HepG2 (cell line): ENCODE results near the gene SKIL. TPM values are rescaled to one million over a fixed set of nuclear protein-coding genes. Genes with fewer than 3 reads are reported as not detected.

Source experiments
- ATAC-seq: fragments of 200-7000 bp; cut with Tn5 transposase; 3 replicates; pipeline ENCODE4 v1.9.1; 2020; ENCODE audit warnings: mild to moderate bottlenecking, moderate library complexity
- BruUV-seq: library from RNA; stranded (reverse); fragments of 400-500 nt; replicated peaks from 2 replicates; lab custom pipeline; 2021; lab: Mats Ljungman, UMichigan
- CTCF ChIA-PET: fragments of 300-600 bp; formaldehyde crosslinking; extraction: SDS; loops from one replicate; lab custom pipeline; 2021; ENCODE audit warnings: low total read pairs, inconsistent platforms, low intra/inter-chr PET ratio; lab: Yijun Ruan, JAX
- POLR2A ChIA-PET: fragments of 350-600 bp; sonication (Branson Sonifier 250); formaldehyde crosslinking; loops from one replicate; lab custom pipeline; 2020; ENCODE audit warnings: antibody characterized with exemption, inconsistent platforms; lab: Yijun Ruan, JAX
- DNase-seq: peaks from one replicate; pipeline ENCODE4 v3.0.0-alpha.2; 2015; ENCODE audit warnings: low spot score
- FAIRE-seq: peaks from 3 replicates; lab custom pipeline; 2011; peaks lifted over from hg19 to GRCh38; lab: Jason Lieb, UNC
- H2AFZ ChIP-seq: one replicate; pipeline ENCODE4 v1.6.1; 2011; ENCODE audit warnings: low read length, inconsistent platforms
- H3K27ac ChIP-seq: fragments of 300-600 bp; 3 replicates; pipeline ENCODE4 v1.8.0; 2011; ENCODE audit warnings: mixed run types, mild to moderate bottlenecking, mixed read lengths, low read length, inconsistent platforms; ENCODE audit not compliant: insufficient read depth; ENCODE audit errors: extremely low read length
- H3K27me3 ChIP-seq, 2 experiments: fragments of 200-600 bp in 1 of 2; 2 replicates in 1 of 2; 3 replicates in 1 of 2; pipeline versions ENCODE4 v1.6.0 to v1.8.0; 2011; ENCODE audit warnings: low read length in 2 of 2, mild to moderate bottlenecking in 2 of 2, moderate library complexity in 2 of 2, inconsistent platforms in 1 of 2; ENCODE audit not compliant: insufficient read depth in 2 of 2, control insufficient read depth in 1 of 2
- H3K36me3 ChIP-seq, 2 experiments: fragments of 200-600 bp in 1 of 2; replicated peaks in 1 of 2; 2 replicates in 1 of 2; 3 replicates in 1 of 2; pipeline versions ENCODE4 v1.5.1 to v1.8.0; 2011; ENCODE audit warnings: low read length in 2 of 2, inconsistent platforms in 1 of 2; ENCODE audit not compliant: insufficient read depth in 2 of 2, control insufficient read depth in 1 of 2
- H3K4me1 ChIP-seq: 2 replicates; pipeline ENCODE4 v1.5.1; 2012; ENCODE audit warnings: low read length, inconsistent platforms; ENCODE audit not compliant: insufficient read depth
- H3K4me2 ChIP-seq: 2 replicates; pipeline ENCODE4 v1.6.0; 2011; ENCODE audit warnings: low read depth, low read length, inconsistent platforms
- H3K4me3 ChIP-seq, 3 experiments: fragments of 200-600 bp in 1 of 3; sonication (generic), shearing (Covaris generic) in 1 of 3; replicated peaks in 1 of 3; 2 replicates each; pipeline ENCODE4 v1.5.1; 2011 to 2016; ENCODE audit warnings: low read length in 3 of 3, inconsistent platforms in 2 of 3, low read depth in 2 of 3, mild to moderate bottlenecking in 2 of 3, control low read depth in 1 of 3, mixed read lengths in 1 of 3; ENCODE audit not compliant: insufficient read depth in 1 of 3
- H3K79me2 ChIP-seq: one replicate; pipeline ENCODE4 v1.6.1; 2011; ENCODE audit warnings: low read length, inconsistent platforms; ENCODE audit not compliant: insufficient read depth
- H3K9ac ChIP-seq: 2 replicates; pipeline ENCODE4 v1.6.0; 2011; ENCODE audit warnings: mild to moderate bottlenecking, low read depth, low read length, inconsistent platforms; ENCODE audit not compliant: insufficient read depth
- H3K9me3 ChIP-seq: 2 replicates; pipeline ENCODE4 v1.5.1; 2012; ENCODE audit warnings: mild to moderate bottlenecking, low read length
- H4K20me1 ChIP-seq: 2 replicates; pipeline ENCODE4 v1.6.0; 2011; ENCODE audit warnings: inconsistent platforms, mild to moderate bottlenecking, low read length, moderate library complexity; ENCODE audit not compliant: insufficient read depth
- ATF5 ChIP-seq: sonication (generic); formaldehyde crosslinking; IDR thresholded peaks from 2 replicates; pipeline ENCODE4 v1.4.0; 2020; ENCODE audit warnings: mild to moderate bottlenecking, low read depth, missing genetic modification reagents
- FOXK1 ChIP-seq: sonication (generic); formaldehyde crosslinking; IDR thresholded peaks from 2 replicates; pipeline ENCODE4 v1.4.0; 2020; ENCODE audit warnings: low read depth, missing genetic modification reagents, borderline replicate concordance
- FOXM1 ChIP-seq: sonication (generic); formaldehyde crosslinking; IDR thresholded peaks from 2 replicates; pipeline ENCODE4 v1.5.0; 2020; ENCODE audit warnings: missing genetic modification reagents
- HNF4A ChIP-seq: sonication (generic); formaldehyde crosslinking; IDR thresholded peaks from 2 replicates; pipeline ENCODE4 v1.4.0; 2020; ENCODE audit warnings: missing genetic modification reagents
- HOXD1 ChIP-seq: sonication (generic); formaldehyde crosslinking; IDR thresholded peaks from 2 replicates; pipeline ENCODE4 v1.5.0; 2020; ENCODE audit warnings: missing genetic modification reagents
- JDP2 ChIP-seq: sonication (generic); formaldehyde crosslinking; IDR thresholded peaks from 2 replicates; pipeline ENCODE4 v1.8.1; 2022; ENCODE audit warnings: missing genetic modification reagents, borderline replicate concordance
- KDM1A ChIP-seq: IDR thresholded peaks from 2 replicates; pipeline ENCODE4 v1.6.1; 2016; ENCODE audit warnings: missing compliant biosample characterization
- MAFF ChIP-seq: IDR thresholded peaks from 2 replicates; pipeline ENCODE4 v1.6.1; 2011; ENCODE audit warnings: low read depth, low read length, improper control_type of control experiment
- PCBP1 ChIP-seq: fragments of 200-400 bp; formaldehyde crosslinking; IDR thresholded peaks from 2 replicates; pipeline ENCODE4 v1.6.1; 2017; ENCODE audit warnings: mild to moderate bottlenecking, low read depth, low read length, borderline replicate concordance
- RFXAP ChIP-seq: sonication (generic); formaldehyde crosslinking; IDR thresholded peaks from 2 replicates; pipeline ENCODE4 v1.4.0; 2020; ENCODE audit warnings: missing genetic modification reagents, borderline replicate concordance
- RXRA ChIP-seq: sonication (generic); formaldehyde crosslinking; IDR thresholded peaks from 2 replicates; pipeline ENCODE4 v1.5.1; 2020; ENCODE audit warnings: missing genetic modification reagents
- SAP130 ChIP-seq: IDR thresholded peaks from 2 replicates; pipeline ENCODE4 v1.6.1; 2016; ENCODE audit warnings: low read depth
- SSRP1 ChIP-seq: IDR thresholded peaks from 2 replicates; pipeline ENCODE4 v1.6.1; 2016; ENCODE audit warnings: control low read depth
- TEAD2 ChIP-seq: sonication (generic); formaldehyde crosslinking; IDR thresholded peaks from 2 replicates; pipeline ENCODE4 v1.9.0; 2021; ENCODE audit warnings: missing genetic modification reagents
- ZNF124 ChIP-seq: sonication (generic); formaldehyde crosslinking; IDR thresholded peaks from 2 replicates; pipeline ENCODE4 v1.4.0; 2020; ENCODE audit warnings: missing genetic modification reagents
- ZNF160 ChIP-seq: sonication (generic); formaldehyde crosslinking; IDR thresholded peaks from 2 replicates; pipeline ENCODE4 v1.8.0; 2022; ENCODE audit warnings: mild to moderate bottlenecking, inconsistent platforms, missing genetic modification reagents
- ZNF343 ChIP-seq: sonication (generic); formaldehyde crosslinking; IDR thresholded peaks from 2 replicates; pipeline ENCODE4 v1.4.0; 2020; ENCODE audit warnings: mild to moderate bottlenecking, missing genetic modification reagents
- ZNF782 ChIP-seq: sonication (generic); formaldehyde crosslinking; IDR thresholded peaks from 2 replicates; pipeline ENCODE4 v1.4.0; 2020; ENCODE audit warnings: missing genetic modification reagents, mild to moderate bottlenecking, borderline replicate concordance
- WGBS: methylation state at CpG from one replicate; pipeline ENCODE4 v1.1.6; 2017; ENCODE audit warnings: low lambda C conversion rate; 5-methylcytosine and 5-hydroxymethylcytosine counted together
- in situ Hi-C: cut with HindIII; loops from 2 replicates; pipeline ENCODE4 v1.10.0; 2017; ENCODE audit warnings: low pct_unique_long_range_greater_than_20kb; ENCODE audit not compliant: extremely low pct_ligation_motif_present
- intact Hi-C: fragments of 100-400 bp; cut with micrococcal nuclease; formaldehyde crosslinking; loops from one replicate; pipeline ENCODE4 v1.10.0; 2022; ENCODE audit not compliant: unreplicated experiment
- polyA plus RNA-seq, 8 experiments: library from polyadenylated mRNA; depleted of rRNA in 3 of 8; stranded (reverse) in 7 of 8; unstranded in 1 of 8; fragments of >200 nt; fragmentation: Illumina TruSeq in 4 of 8; extraction: Trizol in 4 of 8; gene quantifications; 2 replicates each; pipeline versions ENCODE4 v1.2.1 to v1.2.3, GENCODE V29; 2011 to 2016; ENCODE audit warnings: low read depth in 4 of 8, missing spikeins in 1 of 8, mixed read lengths in 1 of 8; ENCODE audit not compliant: insufficient read depth in 1 of 8
- total RNA-seq, 5 experiments: library from RNA; depleted of rRNA; stranded (reverse); fragments of >200 nt; fragmentation: Illumina TruSeq; extraction: Trizol; gene quantifications; 2 replicates each; pipeline ENCODE4 v1.2.3, GENCODE V29; 2016; ENCODE audit warnings: low read depth in 1 of 5
- TF ChIP-seq, protein P1 (sequence below): sonication (generic); formaldehyde crosslinking; IDR thresholded peaks from 2 replicates; pipeline ENCODE4 v1.4.0; 2020; ENCODE audit warnings: missing genetic modification reagents
- TF ChIP-seq, protein P2 (sequence below): sonication (generic); formaldehyde crosslinking; IDR thresholded peaks from 2 replicates; pipeline ENCODE4 v1.4.0; 2020; ENCODE audit warnings: missing genetic modification reagents

SKIL gene
- total and polyA plus RNA-seq, 2 of the 13 experiments (the other 11 are each of a cell fraction or from before 2014, with no cell fraction given), result 5.2 to 20.7 TPM

DNA sequence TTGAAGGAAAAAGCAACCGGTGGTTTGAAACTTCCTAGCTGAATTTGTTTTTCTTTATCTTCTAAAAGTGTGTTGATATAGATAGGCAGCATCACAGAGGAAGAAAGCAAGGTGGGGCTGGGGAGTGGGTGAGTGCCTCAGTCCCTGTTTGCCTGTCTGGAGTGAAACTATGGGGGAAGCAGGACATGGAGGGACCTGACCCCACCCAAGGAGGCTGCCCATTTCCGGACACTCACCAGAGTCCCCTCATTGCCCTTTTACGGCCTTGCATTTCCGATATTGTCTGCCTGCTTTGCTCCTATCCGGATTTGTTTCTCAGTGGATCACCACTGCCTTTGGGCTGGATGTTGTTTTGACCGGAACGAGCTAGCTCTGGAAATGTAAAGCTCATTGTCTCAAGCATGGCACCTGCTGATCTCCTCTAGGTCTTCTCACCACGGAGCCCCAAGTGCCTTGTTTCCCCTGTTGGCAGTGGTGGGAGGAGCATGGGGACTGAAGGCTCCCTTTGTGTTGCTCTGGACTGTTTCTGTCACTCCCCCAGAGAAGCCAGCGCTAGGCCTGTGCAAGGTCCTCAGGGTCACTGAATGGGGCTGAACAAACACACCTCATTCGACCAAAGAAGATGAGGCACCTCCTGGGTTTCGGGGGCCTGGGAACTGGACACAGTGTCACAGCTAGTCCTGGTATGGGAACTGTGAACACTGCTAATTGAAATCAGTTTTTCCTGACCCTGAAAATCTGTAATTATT, 68.2 kb downstream of the SKIL start:
- peaks cover 83% of the 10 kb centered on the region for H3K4me1 ChIP-seq
- intact Hi-C loops, result loop anchor here (5.0 kb wide), 1 partner anchor 442 kb away; no protein-coding TSS in a partner anchor
- DNase-seq (peak; percentile 97), FAIRE-seq (peak; percentile 99), ATAC-seq (peak; percentile 99)
- no peaks in the 10 kb centered on the region for H3K36me3 ChIP-seq
- peak overlapping the region; percentile 95 for H3K4me2 ChIP-seq
- POLR2A ChIA-PET, result interaction anchor here (0.7 to 1.3 kb wide), 6 partner anchors 10 to 444 kb away, joined by 3 to 4 read pairs (median 3); partner anchors contain the start of genes RPL22L1 and SKIL
- TSS peak; percentile 98 for BruUV-seq
- peak overlapping the region; percentile 79 for H3K9ac ChIP-seq
- H3K27ac ChIP-seq, result peak overlapping the region; percentile 94
- no peaks in the 10 kb centered on the region for H3K9me3 ChIP-seq
- CTCF ChIA-PET, result no interaction called here
- WGBS, result under 1% methylated on average over 10 of the region's 11 CpGs
- H4K20me1 ChIP-seq, result no peaks in the 10 kb centered on the region
- peak overlapping the region; percentile 73 for H2AFZ ChIP-seq
- H3K79me2 ChIP-seq, result no peaks in the 10 kb centered on the region
- no peaks in the 10 kb centered on the region for H3K27me3 ChIP-seq
- in situ Hi-C loops, result loop anchor here (10.0 kb wide), 1 partner anchor 389 kb away; no protein-coding TSS in a partner anchor
- peak overlapping the region; percentile 56 to 70 (median 60) for H3K4me3 ChIP-seq
- TF ChIP-seq MAFF (no peak), KDM1A (CRISPR knock-in tag) (0 out of 2 replicates have a peak, but pooled peaks have one; percentile 27), FOXK1 (CRISPR knock-in tag) (peak; percentile 41; the same call in 1 of the 2 replicates), PCBP1 (no peak), ZNF124 (peak; percentile 31; the same call in 1 of the 2 replicates), ZNF782 (no peak; the same call in 1 of the 2 replicates), SAP130 (peak; percentile 77), HNF4A (peak; percentile 84), RXRA (CRISPR knock-in tag) (peak; percentile 89), ZNF160 (CRISPR knock-in tag) (no peak), HOXD1 (CRISPR knock-in tag) (no peak), RFXAP (CRISPR knock-in tag) (peak; percentile 62; the same call in 1 of the 2 replicates), JDP2 (CRISPR knock-in tag) (no peak), SSRP1 (CRISPR knock-in tag) (peak; percentile 63; the same call in 1 of the 2 replicates), FOXM1 (CRISPR knock-in tag) (no peak), ATF5 (CRISPR knock-in tag) (no peak), ZNF343 (CRISPR knock-in tag) (peak; percentile 72; the same call in 1 of the 2 replicates), TEAD2 (CRISPR knock-in tag) (no peak)
- TF ChIP-seq, protein P1, sequence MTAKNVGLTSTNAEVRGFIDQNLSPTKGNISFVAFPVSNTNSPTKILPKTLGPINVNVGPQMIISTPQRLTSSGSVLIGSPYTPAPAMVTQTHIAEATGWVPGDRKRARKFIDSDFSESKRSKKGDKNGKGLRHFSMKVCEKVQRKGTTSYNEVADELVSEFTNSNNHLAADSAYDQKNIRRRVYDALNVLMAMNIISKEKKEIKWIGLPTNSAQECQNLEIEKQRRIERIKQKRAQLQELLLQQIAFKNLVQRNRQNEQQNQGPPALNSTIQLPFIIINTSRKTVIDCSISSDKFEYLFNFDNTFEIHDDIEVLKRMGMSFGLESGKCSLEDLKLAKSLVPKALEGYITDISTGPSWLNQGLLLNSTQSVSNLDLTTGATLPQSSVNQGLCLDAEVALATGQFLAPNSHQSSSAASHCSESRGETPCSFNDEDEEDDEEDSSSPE (CRISPR knock-in tag), result no peak
- TF ChIP-seq, protein P2, sequence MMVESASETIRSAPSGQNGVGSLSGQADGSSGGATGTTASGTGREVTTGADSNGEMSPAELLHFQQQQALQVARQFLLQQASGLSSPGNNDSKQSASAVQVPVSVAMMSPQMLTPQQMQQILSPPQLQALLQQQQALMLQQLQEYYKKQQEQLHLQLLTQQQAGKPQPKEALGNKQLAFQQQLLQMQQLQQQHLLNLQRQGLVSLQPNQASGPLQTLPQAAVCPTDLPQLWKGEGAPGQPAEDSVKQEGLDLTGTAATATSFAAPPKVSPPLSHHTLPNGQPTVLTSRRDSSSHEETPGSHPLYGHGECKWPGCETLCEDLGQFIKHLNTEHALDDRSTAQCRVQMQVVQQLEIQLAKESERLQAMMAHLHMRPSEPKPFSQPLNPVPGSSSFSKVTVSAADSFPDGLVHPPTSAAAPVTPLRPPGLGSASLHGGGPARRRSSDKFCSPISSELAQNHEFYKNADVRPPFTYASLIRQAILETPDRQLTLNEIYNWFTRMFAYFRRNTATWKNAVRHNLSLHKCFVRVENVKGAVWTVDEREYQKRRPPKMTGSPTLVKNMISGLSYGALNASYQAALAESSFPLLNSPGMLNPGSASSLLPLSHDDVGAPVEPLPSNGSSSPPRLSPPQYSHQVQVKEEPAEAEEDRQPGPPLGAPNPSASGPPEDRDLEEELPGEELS (CRISPR knock-in tag), result peak; percentile 76
